MM.1S (cell line): Measurements from ENCODE around the gene CTNNA3.

Experiments used
- DNase-seq: peaks from one replicate; pipeline ENCODE4 v3.0.0-alpha.2; 2015
- H2AFZ ChIP-seq: fragments of 300-600 bp; sonication (generic); 2 replicates; pipeline ENCODE4 v1.6.0; 2016; ENCODE audit warnings: antibody characterized with exemption, low read length
- H3F3A ChIP-seq: fragments of 300-600 bp; sonication (generic); 2 replicates; pipeline ENCODE4 v1.6.1; 2016; ENCODE audit warnings: mild to moderate bottlenecking, antibody characterized with exemption, low read length, moderate library complexity, mixed read lengths; ENCODE audit not compliant: insufficient read depth
- H3K27ac ChIP-seq: fragments of 300-600 bp; sonication (generic); 2 replicates; pipeline ENCODE4 v1.5.1; 2016; ENCODE audit warnings: mild to moderate bottlenecking, low read length
- H3K27me3 ChIP-seq: fragments of 300-600 bp; sonication (generic); replicated peaks from 2 replicates; pipeline ENCODE4 v1.6.0; 2016; ENCODE audit warnings: low read length; ENCODE audit not compliant: insufficient read depth
- H3K36me3 ChIP-seq: fragments of 300-600 bp; sonication (generic); replicated peaks from 2 replicates; pipeline ENCODE4 v1.6.1; 2016; ENCODE audit warnings: mild to moderate bottlenecking, low read length, mixed read lengths; ENCODE audit not compliant: insufficient read depth
- H3K4me1 ChIP-seq: fragments of 300-600 bp; sonication (generic); 2 replicates; pipeline ENCODE4 v1.6.1; 2016; ENCODE audit warnings: low read length, mixed read lengths
- H3K4me2 ChIP-seq: fragments of 300-600 bp; sonication (generic); 2 replicates; pipeline ENCODE4 v1.6.0; 2016; ENCODE audit warnings: low read depth, low read length
- H3K4me3 ChIP-seq: fragments of 300-600 bp; sonication (generic); 2 replicates; pipeline ENCODE4 v1.5.1; 2016; ENCODE audit warnings: low read length, mixed read lengths
- H3K79me2 ChIP-seq: fragments of 300-600 bp; sonication (generic); 2 replicates; pipeline ENCODE4 v1.6.1; 2016; ENCODE audit warnings: mixed run types, low read length, mixed read lengths
- H3K9ac ChIP-seq: fragments of 300-600 bp; sonication (generic); 2 replicates; pipeline ENCODE4 v1.6.1; 2016; ENCODE audit warnings: low read length, mixed read lengths
- H3K9me2 ChIP-seq: fragments of 300-600 bp; sonication (generic); replicated peaks from 2 replicates; pipeline ENCODE4 v1.6.1; 2016; ENCODE audit warnings: mild to moderate bottlenecking, low read length, mixed read lengths; ENCODE audit not compliant: insufficient read depth
- H3K9me3 ChIP-seq: fragments of 300-600 bp; sonication (generic); replicated peaks from 2 replicates; pipeline ENCODE4 v1.6.1; 2016; ENCODE audit warnings: mild to moderate bottlenecking, low read length, mixed read lengths; ENCODE audit not compliant: insufficient read depth
- H4K20me1 ChIP-seq: fragments of 300-600 bp; sonication (generic); 2 replicates; pipeline ENCODE4 v1.6.1; 2016; ENCODE audit warnings: mild to moderate bottlenecking, low read length, moderate library complexity, mixed read lengths; ENCODE audit not compliant: insufficient read depth
- EZH2 ChIP-seq: fragments of 300-600 bp; sonication (generic); optimal IDR thresholded peaks from 2 replicates; pipeline ENCODE3; 2017; ENCODE audit warnings: low read depth, mild to moderate bottlenecking, antibody characterized with exemption, low read length, mixed read lengths
- EZH2phosphoT487 ChIP-seq: fragments of 300-600 bp; sonication (generic); IDR thresholded peaks from 2 replicates; pipeline ENCODE4 v1.6.1; 2018; ENCODE audit warnings: antibody characterized with exemption, low read length
- TF ChIP-seq, protein P1 (sequence below): fragments of 300-600 bp; sonication (generic); IDR thresholded peaks from 2 replicates; pipeline ENCODE4 v1.5.1; 2016; ENCODE audit warnings: antibody characterized with exemption, low read length, mixed read lengths

The CTNNA3 gene

DNA sequence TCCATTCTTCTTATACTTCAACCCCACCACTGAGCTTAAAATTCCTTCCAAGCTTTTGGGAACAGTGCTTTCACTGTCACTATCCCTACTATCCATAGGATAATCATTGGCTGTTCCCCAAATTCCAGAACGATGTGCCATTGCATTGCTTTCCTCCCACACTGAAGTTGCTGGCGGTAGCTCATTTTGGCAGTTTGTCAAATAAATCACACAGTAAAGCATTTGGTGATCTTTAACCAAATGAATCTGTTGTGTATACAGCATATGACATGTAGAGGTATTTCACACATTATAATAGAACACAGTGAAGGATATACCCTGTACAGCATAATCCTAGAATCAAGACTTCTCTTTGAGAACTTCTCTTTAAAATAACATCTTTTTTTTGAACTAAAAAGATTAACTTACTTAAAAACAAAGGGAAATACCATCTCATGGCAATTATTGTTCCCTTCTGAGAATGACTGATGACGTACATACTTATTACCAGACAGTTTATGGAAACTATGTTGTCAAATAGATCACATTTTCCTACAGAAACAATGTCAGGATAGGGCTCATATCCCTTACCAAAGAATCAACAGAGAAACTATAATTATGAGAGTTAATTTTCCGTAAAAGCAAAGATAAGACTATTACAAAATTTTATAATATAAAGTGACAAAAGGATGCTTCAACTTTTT, 93.6 kb downstream of the CTNNA3 start:
- no peak overlapping the region for H3K4me2 ChIP-seq
- H3K79me2 ChIP-seq, result no peaks in the 10 kb centered on the region
- no peak overlapping the region for H2AFZ ChIP-seq
- no peak overlapping the region for H3K9ac ChIP-seq
- no peaks in the 10 kb centered on the region for H4K20me1 ChIP-seq
- H3K9me3 ChIP-seq, result no peaks in the 10 kb centered on the region
- H3K9me2 ChIP-seq, result no peaks in the 10 kb centered on the region
- TF ChIP-seq, protein P1, sequence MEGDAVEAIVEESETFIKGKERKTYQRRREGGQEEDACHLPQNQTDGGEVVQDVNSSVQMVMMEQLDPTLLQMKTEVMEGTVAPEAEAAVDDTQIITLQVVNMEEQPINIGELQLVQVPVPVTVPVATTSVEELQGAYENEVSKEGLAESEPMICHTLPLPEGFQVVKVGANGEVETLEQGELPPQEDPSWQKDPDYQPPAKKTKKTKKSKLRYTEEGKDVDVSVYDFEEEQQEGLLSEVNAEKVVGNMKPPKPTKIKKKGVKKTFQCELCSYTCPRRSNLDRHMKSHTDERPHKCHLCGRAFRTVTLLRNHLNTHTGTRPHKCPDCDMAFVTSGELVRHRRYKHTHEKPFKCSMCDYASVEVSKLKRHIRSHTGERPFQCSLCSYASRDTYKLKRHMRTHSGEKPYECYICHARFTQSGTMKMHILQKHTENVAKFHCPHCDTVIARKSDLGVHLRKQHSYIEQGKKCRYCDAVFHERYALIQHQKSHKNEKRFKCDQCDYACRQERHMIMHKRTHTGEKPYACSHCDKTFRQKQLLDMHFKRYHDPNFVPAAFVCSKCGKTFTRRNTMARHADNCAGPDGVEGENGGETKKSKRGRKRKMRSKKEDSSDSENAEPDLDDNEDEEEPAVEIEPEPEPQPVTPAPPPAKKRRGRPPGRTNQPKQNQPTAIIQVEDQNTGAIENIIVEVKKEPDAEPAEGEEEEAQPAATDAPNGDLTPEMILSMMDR, result no peak
- TF ChIP-seq EZH2phosphoT487, result no peak
- TF ChIP-seq EZH2, result no peak
- H3K4me1 ChIP-seq, result peaks cover 15% of the 10 kb centered on the region
- H3K27me3 ChIP-seq, result no peaks in the 10 kb centered on the region
- H3F3A ChIP-seq, result no peaks in the 10 kb centered on the region
- no peak for DNase-seq
- H3K4me3 ChIP-seq, result no peak overlapping the region
- no peaks in the 10 kb centered on the region for H3K36me3 ChIP-seq
- no peak overlapping the region for H3K27ac ChIP-seq

DNA sequence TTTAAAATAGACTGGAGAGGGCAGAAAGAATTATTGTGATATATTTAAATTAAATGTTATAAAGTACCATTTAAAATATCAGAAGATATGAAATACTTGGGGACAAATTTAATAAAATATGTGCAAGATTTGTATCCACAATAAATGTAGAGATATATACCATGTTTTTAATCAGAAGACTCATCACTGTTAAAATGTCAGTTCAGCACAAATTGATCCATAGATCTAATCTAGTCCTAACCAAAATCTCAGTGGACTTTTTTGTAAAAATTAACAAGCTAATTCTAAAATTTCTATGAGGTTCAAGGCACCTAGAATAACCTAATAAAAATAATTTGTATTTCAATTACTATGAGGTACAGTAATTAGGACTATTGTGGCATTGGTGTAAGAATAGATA, 96.4 kb downstream of the CTNNA3 start:
- Histone ChIP-seq H3K4me1 (peaks cover 17% of the 10 kb centered on the region), H3K27me3 (no peaks in the 10 kb centered on the region), H3K36me3 (no peaks in the 10 kb centered on the region), H3K9ac (no peak overlapping the region), H4K20me1 (no peaks in the 10 kb centered on the region), H3K4me3 (no peak overlapping the region), H2AFZ (no peak overlapping the region), H3K9me3 (no peaks in the 10 kb centered on the region), H3K79me2 (no peaks in the 10 kb centered on the region), H3K9me2 (no peaks in the 10 kb centered on the region), H3K27ac (no peak overlapping the region), H3F3A (no peaks in the 10 kb centered on the region), H3K4me2 (no peak overlapping the region)
- no peak for DNase-seq
- TF ChIP-seq EZH2 (no peak), EZH2phosphoT487 (no peak)
- TF ChIP-seq, protein P1, result no peak

DNA sequence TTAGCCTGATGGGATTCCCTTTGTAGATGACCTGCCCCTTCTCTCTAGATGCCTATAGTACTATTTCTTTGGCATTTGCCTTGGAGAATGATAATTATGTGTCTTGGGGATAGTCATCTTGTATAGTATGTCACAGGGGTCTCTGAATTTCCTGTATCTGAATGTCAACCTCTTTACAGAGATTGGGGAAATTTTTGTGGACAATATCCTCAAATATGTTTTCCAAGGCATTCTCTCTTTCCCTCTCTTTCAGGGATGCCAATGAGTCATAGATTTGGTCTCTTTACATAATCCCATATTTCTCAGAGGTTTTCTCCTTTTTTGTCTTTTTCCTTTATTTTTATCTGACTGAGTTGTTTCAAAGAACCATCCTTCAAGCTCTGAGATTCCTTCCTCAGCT, 99.4 kb downstream of the CTNNA3 start:
- TF ChIP-seq EZH2phosphoT487, result no peak
- no peak for TF ChIP-seq EZH2
- TF ChIP-seq, protein P1, result no peak
- Histone ChIP-seq H3K4me3 (no peak overlapping the region), H3K4me2 (no peak overlapping the region), H3K4me1 (peaks cover 17% of the 10 kb centered on the region), H3K9me3 (no peaks in the 10 kb centered on the region), H3K36me3 (no peaks in the 10 kb centered on the region), H3K79me2 (no peaks in the 10 kb centered on the region), H3K27me3 (no peaks in the 10 kb centered on the region), H2AFZ (no peak overlapping the region), H3K9me2 (no peaks in the 10 kb centered on the region), H3K27ac (no peak overlapping the region), H3K9ac (no peak overlapping the region), H4K20me1 (no peaks in the 10 kb centered on the region), H3F3A (no peaks in the 10 kb centered on the region)
- DNase-seq, result no peak
